HepG2 (cell line): ENCODE data around the gene CDC6. TPM values are rescaled to one million over a fixed set of nuclear protein-coding genes. Genes with fewer than 3 reads are reported as not detected.

Experiments used
- ATAC-seq: fragments of 200-7000 bp; cut with Tn5 transposase; 3 replicates; pipeline ENCODE4 v1.9.1; 2020; ENCODE audit warnings: mild to moderate bottlenecking, moderate library complexity
- BruUV-seq: library from RNA; stranded (reverse); fragments of 400-500 nt; replicated peaks from 2 replicates; lab custom pipeline; 2021; lab: Mats Ljungman, UMichigan
- CTCF ChIA-PET: fragments of 300-600 bp; formaldehyde crosslinking; extraction: SDS; loops from one replicate; lab custom pipeline; 2021; ENCODE audit warnings: low total read pairs, inconsistent platforms, low intra/inter-chr PET ratio; lab: Yijun Ruan, JAX
- POLR2A ChIA-PET: fragments of 350-600 bp; sonication (Branson Sonifier 250); formaldehyde crosslinking; loops from one replicate; lab custom pipeline; 2020; ENCODE audit warnings: antibody characterized with exemption, inconsistent platforms; lab: Yijun Ruan, JAX
- DNase-seq: peaks from one replicate; pipeline ENCODE4 v3.0.0-alpha.2; 2015; ENCODE audit warnings: low spot score
- FAIRE-seq: peaks from 3 replicates; lab custom pipeline; 2011; peaks lifted over from hg19 to GRCh38; lab: Jason Lieb, UNC
- H2AFZ ChIP-seq: one replicate; pipeline ENCODE4 v1.6.1; 2011; ENCODE audit warnings: low read length, inconsistent platforms
- H3K27ac ChIP-seq: fragments of 300-600 bp; 3 replicates; pipeline ENCODE4 v1.8.0; 2011; ENCODE audit warnings: mixed run types, mild to moderate bottlenecking, mixed read lengths, low read length, inconsistent platforms; ENCODE audit not compliant: insufficient read depth; ENCODE audit errors: extremely low read length
- H3K27me3 ChIP-seq, 2 experiments: fragments of 200-600 bp in 1 of 2; 2 replicates in 1 of 2; 3 replicates in 1 of 2; pipeline versions ENCODE4 v1.6.0 to v1.8.0; 2011; ENCODE audit warnings: low read length in 2 of 2, mild to moderate bottlenecking in 2 of 2, moderate library complexity in 2 of 2, inconsistent platforms in 1 of 2; ENCODE audit not compliant: insufficient read depth in 2 of 2, control insufficient read depth in 1 of 2
- H3K36me3 ChIP-seq, 2 experiments: fragments of 200-600 bp in 1 of 2; replicated peaks in 1 of 2; 2 replicates in 1 of 2; 3 replicates in 1 of 2; pipeline versions ENCODE4 v1.5.1 to v1.8.0; 2011; ENCODE audit warnings: low read length in 2 of 2, inconsistent platforms in 1 of 2; ENCODE audit not compliant: insufficient read depth in 2 of 2, control insufficient read depth in 1 of 2
- H3K4me1 ChIP-seq: 2 replicates; pipeline ENCODE4 v1.5.1; 2012; ENCODE audit warnings: low read length, inconsistent platforms; ENCODE audit not compliant: insufficient read depth
- H3K4me2 ChIP-seq: 2 replicates; pipeline ENCODE4 v1.6.0; 2011; ENCODE audit warnings: low read depth, low read length, inconsistent platforms
- H3K4me3 ChIP-seq, 3 experiments: fragments of 200-600 bp in 1 of 3; sonication (generic), shearing (Covaris generic) in 1 of 3; replicated peaks in 1 of 3; 2 replicates each; pipeline ENCODE4 v1.5.1; 2011 to 2016; ENCODE audit warnings: low read length in 3 of 3, inconsistent platforms in 2 of 3, low read depth in 2 of 3, mild to moderate bottlenecking in 2 of 3, control low read depth in 1 of 3, mixed read lengths in 1 of 3; ENCODE audit not compliant: insufficient read depth in 1 of 3
- H3K79me2 ChIP-seq: one replicate; pipeline ENCODE4 v1.6.1; 2011; ENCODE audit warnings: low read length, inconsistent platforms; ENCODE audit not compliant: insufficient read depth
- H3K9ac ChIP-seq: 2 replicates; pipeline ENCODE4 v1.6.0; 2011; ENCODE audit warnings: mild to moderate bottlenecking, low read depth, low read length, inconsistent platforms; ENCODE audit not compliant: insufficient read depth
- H3K9me3 ChIP-seq: 2 replicates; pipeline ENCODE4 v1.5.1; 2012; ENCODE audit warnings: mild to moderate bottlenecking, low read length
- H4K20me1 ChIP-seq: 2 replicates; pipeline ENCODE4 v1.6.0; 2011; ENCODE audit warnings: inconsistent platforms, mild to moderate bottlenecking, low read length, moderate library complexity; ENCODE audit not compliant: insufficient read depth
- CHD4 ChIP-seq: fragments of 200-600 bp; sonication (generic); IDR thresholded peaks from 2 replicates; pipeline ENCODE4 v1.7.0; 2017; ENCODE audit warnings: mild to moderate bottlenecking, low read length, borderline replicate concordance
- FOSL2 ChIP-seq: sonication (generic); formaldehyde crosslinking; IDR thresholded peaks from 2 replicates; pipeline ENCODE4 v1.4.0; 2020; ENCODE audit warnings: missing genetic modification reagents
- FOXM1 ChIP-seq: sonication (generic); formaldehyde crosslinking; IDR thresholded peaks from 2 replicates; pipeline ENCODE4 v1.5.0; 2020; ENCODE audit warnings: missing genetic modification reagents
- GABPB1 ChIP-seq: IDR thresholded peaks from 2 replicates; pipeline ENCODE4 v1.6.1; 2016; ENCODE audit warnings: mild to moderate bottlenecking, missing genetic modification reagents, moderate library complexity, missing compliant biosample characterization
- HDAC1 ChIP-seq: sonication (generic); formaldehyde crosslinking; IDR thresholded peaks from 2 replicates; pipeline ENCODE4 v1.5.1; 2020; ENCODE audit warnings: mild to moderate bottlenecking, missing genetic modification reagents
- JUN ChIP-seq: sonication (generic); formaldehyde crosslinking; IDR thresholded peaks from 2 replicates; pipeline ENCODE4 v1.4.0; 2020; ENCODE audit warnings: mild to moderate bottlenecking, missing genetic modification reagents
- LCORL ChIP-seq, 2 experiments: fragments of 450-650 bp in 1 of 2; sonication (generic) in 1 of 2; formaldehyde crosslinking in 1 of 2; IDR thresholded peaks; 2 replicates each; pipeline versions ENCODE4 v1.5.0 to v1.6.1; 2017 to 2020; ENCODE audit warnings: antibody characterized with exemption in 1 of 2, missing genetic modification reagents in 1 of 2
- MEIS2 ChIP-seq: sonication (generic); formaldehyde crosslinking; IDR thresholded peaks from 2 replicates; pipeline ENCODE4 v1.9.0; 2021; ENCODE audit warnings: mild to moderate bottlenecking, missing genetic modification reagents
- MXI1 ChIP-seq: IDR thresholded peaks from 3 replicates; pipeline ENCODE4 v1.6.1; 2012; ENCODE audit warnings: low read depth, low read length, inconsistent platforms, borderline replicate concordance
- NCOR1 ChIP-seq: fragments of 200-600 bp; sonication (generic); IDR thresholded peaks from 2 replicates; pipeline ENCODE4 v1.7.0; 2017; ENCODE audit warnings: antibody characterized with exemption, low read length, borderline replicate concordance
- NFE2L2 ChIP-seq: fragments of 150-350 bp; IDR thresholded peaks from 2 replicates; pipeline ENCODE4 v1.6.1; 2014; ENCODE audit warnings: low read length
- SRY ChIP-seq: sonication (generic); formaldehyde crosslinking; IDR thresholded peaks from 2 replicates; pipeline ENCODE4 v1.8.0; 2022; ENCODE audit warnings: mild to moderate bottlenecking, missing genetic modification reagents
- TBP ChIP-seq: sonication (generic); formaldehyde crosslinking; IDR thresholded peaks from 2 replicates; pipeline ENCODE4 v1.5.0; 2020; ENCODE audit warnings: missing genetic modification reagents
- ZFP41 ChIP-seq: sonication (generic); formaldehyde crosslinking; IDR thresholded peaks from 2 replicates; pipeline ENCODE4 v1.4.0; 2020; ENCODE audit warnings: mild to moderate bottlenecking, missing genetic modification reagents, borderline replicate concordance
- ZFX ChIP-seq: sonication (generic); formaldehyde crosslinking; IDR thresholded peaks from 2 replicates; pipeline ENCODE4 v1.4.0; 2020; ENCODE audit warnings: mild to moderate bottlenecking, low read depth, missing genetic modification reagents, moderate library complexity
- ZKSCAN5 ChIP-seq: sonication (generic); formaldehyde crosslinking; IDR thresholded peaks from 2 replicates; pipeline ENCODE4 v1.5.1; 2020; ENCODE audit warnings: mild to moderate bottlenecking, missing genetic modification reagents
- ZNF616 ChIP-seq: sonication (generic); formaldehyde crosslinking; IDR thresholded peaks from 2 replicates; pipeline ENCODE4 v1.5.0; 2020; ENCODE audit warnings: low read depth, mild to moderate bottlenecking, missing genetic modification reagents
- ZNF746 ChIP-seq: sonication (generic); formaldehyde crosslinking; IDR thresholded peaks from 2 replicates; pipeline ENCODE4 v1.8.0; 2022; ENCODE audit warnings: mild to moderate bottlenecking, missing genetic modification reagents
- WGBS: methylation state at CpG from one replicate; pipeline ENCODE4 v1.1.6; 2017; ENCODE audit warnings: low lambda C conversion rate; 5-methylcytosine and 5-hydroxymethylcytosine counted together
- in situ Hi-C: cut with HindIII; loops from 2 replicates; pipeline ENCODE4 v1.10.0; 2017; ENCODE audit warnings: low pct_unique_long_range_greater_than_20kb; ENCODE audit not compliant: extremely low pct_ligation_motif_present
- intact Hi-C: fragments of 100-400 bp; cut with micrococcal nuclease; formaldehyde crosslinking; loops from one replicate; pipeline ENCODE4 v1.10.0; 2022; ENCODE audit not compliant: unreplicated experiment
- polyA plus RNA-seq, 8 experiments: library from polyadenylated mRNA; depleted of rRNA in 3 of 8; stranded (reverse) in 7 of 8; unstranded in 1 of 8; fragments of >200 nt; fragmentation: Illumina TruSeq in 4 of 8; extraction: Trizol in 4 of 8; gene quantifications; 2 replicates each; pipeline versions ENCODE4 v1.2.1 to v1.2.3, GENCODE V29; 2011 to 2016; ENCODE audit warnings: low read depth in 4 of 8, missing spikeins in 1 of 8, mixed read lengths in 1 of 8; ENCODE audit not compliant: insufficient read depth in 1 of 8
- total RNA-seq, 5 experiments: library from RNA; depleted of rRNA; stranded (reverse); fragments of >200 nt; fragmentation: Illumina TruSeq; extraction: Trizol; gene quantifications; 2 replicates each; pipeline ENCODE4 v1.2.3, GENCODE V29; 2016; ENCODE audit warnings: low read depth in 1 of 5
- TF ChIP-seq, protein P1 (sequence below): sonication (generic); formaldehyde crosslinking; IDR thresholded peaks from 2 replicates; pipeline ENCODE4 v1.4.0; 2020; ENCODE audit warnings: missing genetic modification reagents
- TF ChIP-seq, protein P2 (sequence below): sonication (generic); IDR thresholded peaks from 2 replicates; pipeline ENCODE4 v1.6.1; 2016; ENCODE audit warnings: low read depth, borderline replicate concordance

The CDC6 gene
- total and polyA plus RNA-seq, 2 of the 13 experiments (the other 11 are each of a cell fraction or from before 2014, with no cell fraction given): 17.4 to 114 TPM

- CTCF ChIA-PET: interaction anchor here (0.6 kb wide), 1 partner anchor 38 kb away, joined by 3 read pairs; no protein-coding TSS in a partner anchor
- BruUV-seq: no TSS peak
- 20% methylated on average over 1 of the region's 3 CpGs for WGBS
- H3K36me3 ChIP-seq: no peaks in the 10 kb centered on the region
- intact Hi-C loops: no loop called here
- no peak overlapping the region for H3K4me2 ChIP-seq
- H4K20me1 ChIP-seq: no peaks in the 10 kb centered on the region
- in situ Hi-C loops: no loop called here
- peaks cover 14% of the 10 kb centered on the region for H3K79me2 ChIP-seq
- H2AFZ ChIP-seq: no peak overlapping the region
- H3K27ac ChIP-seq: no peak overlapping the region
- no peaks in the 10 kb centered on the region for H3K9me3 ChIP-seq
- no peak for ATAC-seq
- no peak overlapping the region for H3K9ac ChIP-seq
- no peak for FAIRE-seq
- no peaks in the 10 kb centered on the region; a peak in 1 of 5 replicates for H3K27me3 ChIP-seq
- H3K4me1 ChIP-seq: peaks cover 86% of the 10 kb centered on the region
- POLR2A ChIA-PET: interaction anchor here (1.1 to 3.5 kb wide), 3 partner anchors 27 to 38 kb away, joined by 3 to 13 read pairs (median 3); no protein-coding TSS in a partner anchor
- H3K4me3 ChIP-seq: no peak overlapping the region
- DNase-seq: peak; percentile 78
- peak; percentile 93 for TF ChIP-seq LCORL (IDR thresholded peaks at IDR 0.05)
- TF ChIP-seq LCORL (CRISPR knock-in tag; IDR thresholded peaks at IDR 0.05): no peak
- no peak for TF ChIP-seq NCOR1
- no peak for TF ChIP-seq ZNF616 (CRISPR knock-in tag)
- no peak for TF ChIP-seq FOXM1 (CRISPR knock-in tag)
- TF ChIP-seq, protein P1, sequence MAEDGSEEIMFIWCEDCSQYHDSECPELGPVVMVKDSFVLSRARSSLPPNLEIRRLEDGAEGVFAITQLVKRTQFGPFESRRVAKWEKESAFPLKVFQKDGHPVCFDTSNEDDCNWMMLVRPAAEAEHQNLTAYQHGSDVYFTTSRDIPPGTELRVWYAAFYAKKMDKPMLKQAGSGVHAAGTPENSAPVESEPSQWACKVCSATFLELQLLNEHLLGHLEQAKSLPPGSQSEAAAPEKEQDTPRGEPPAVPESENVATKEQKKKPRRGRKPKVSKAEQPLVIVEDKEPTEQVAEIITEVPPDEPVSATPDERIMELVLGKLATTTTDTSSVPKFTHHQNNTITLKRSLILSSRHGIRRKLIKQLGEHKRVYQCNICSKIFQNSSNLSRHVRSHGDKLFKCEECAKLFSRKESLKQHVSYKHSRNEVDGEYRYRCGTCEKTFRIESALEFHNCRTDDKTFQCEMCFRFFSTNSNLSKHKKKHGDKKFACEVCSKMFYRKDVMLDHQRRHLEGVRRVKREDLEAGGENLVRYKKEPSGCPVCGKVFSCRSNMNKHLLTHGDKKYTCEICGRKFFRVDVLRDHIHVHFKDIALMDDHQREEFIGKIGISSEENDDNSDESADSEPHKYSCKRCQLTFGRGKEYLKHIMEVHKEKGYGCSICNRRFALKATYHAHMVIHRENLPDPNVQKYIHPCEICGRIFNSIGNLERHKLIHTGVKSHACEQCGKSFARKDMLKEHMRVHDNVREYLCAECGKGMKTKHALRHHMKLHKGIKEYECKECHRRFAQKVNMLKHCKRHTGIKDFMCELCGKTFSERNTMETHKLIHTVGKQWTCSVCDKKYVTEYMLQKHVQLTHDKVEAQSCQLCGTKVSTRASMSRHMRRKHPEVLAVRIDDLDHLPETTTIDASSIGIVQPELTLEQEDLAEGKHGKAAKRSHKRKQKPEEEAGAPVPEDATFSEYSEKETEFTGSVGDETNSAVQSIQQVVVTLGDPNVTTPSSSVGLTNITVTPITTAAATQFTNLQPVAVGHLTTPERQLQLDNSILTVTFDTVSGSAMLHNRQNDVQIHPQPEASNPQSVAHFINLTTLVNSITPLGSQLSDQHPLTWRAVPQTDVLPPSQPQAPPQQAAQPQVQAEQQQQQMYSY: no peak
- TF ChIP-seq NFE2L2: no peak
- TF ChIP-seq ZNF746 (CRISPR knock-in tag): no peak
- TF ChIP-seq HDAC1 (CRISPR knock-in tag): no peak
- no peak for TF ChIP-seq CHD4
- TF ChIP-seq MEIS2: no peak
- TF ChIP-seq, protein P2, sequence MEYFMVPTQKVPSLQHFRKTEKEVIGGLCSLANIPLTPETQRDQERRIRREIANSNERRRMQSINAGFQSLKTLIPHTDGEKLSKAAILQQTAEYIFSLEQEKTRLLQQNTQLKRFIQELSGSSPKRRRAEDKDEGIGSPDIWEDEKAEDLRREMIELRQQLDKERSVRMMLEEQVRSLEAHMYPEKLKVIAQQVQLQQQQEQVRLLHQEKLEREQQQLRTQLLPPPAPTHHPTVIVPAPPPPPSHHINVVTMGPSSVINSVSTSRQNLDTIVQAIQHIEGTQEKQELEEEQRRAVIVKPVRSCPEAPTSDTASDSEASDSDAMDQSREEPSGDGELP: peak; percentile 42; the same call in 1 of the 2 replicates
- peak; percentile 98 for TF ChIP-seq FOSL2
- no peak for TF ChIP-seq ZFX (CRISPR knock-in tag)
- TF ChIP-seq ZKSCAN5: no peak
- TF ChIP-seq JUN (CRISPR knock-in tag): peak; percentile 65; the same call in 1 of the 2 replicates
- TF ChIP-seq MXI1: 0 out of 3 replicates have a peak, but pooled peaks have one; percentile 45
- no peak for TF ChIP-seq TBP (CRISPR knock-in tag)
- TF ChIP-seq SRY (CRISPR knock-in tag): no peak
- no peak for TF ChIP-seq ZFP41
- TF ChIP-seq GABPB1 (CRISPR knock-in tag): peak; percentile 23; the same call in 1 of the 2 replicates
Measured at GRCh38 chr17:40314584-40314956, 26.9 kb downstream of the CDC6 start.
